HepG2 (cell line): ENCODE measurements around the gene DTYMK. TPM values are rescaled to one million over a fixed set of nuclear protein-coding genes. Genes with fewer than 3 reads are reported as not detected.

Experiments
- ATAD3A ChIP-seq: sonication (generic); formaldehyde crosslinking; IDR thresholded peaks from 2 replicates; pipeline ENCODE4 v1.4.0; 2020; ENCODE audit warnings: missing genetic modification reagents
- ELK4 ChIP-seq: sonication (generic); formaldehyde crosslinking; IDR thresholded peaks from 2 replicates; pipeline ENCODE4 v1.9.0; 2021; ENCODE audit warnings: missing genetic modification reagents, borderline replicate concordance
- HMGXB3 ChIP-seq: sonication (generic); formaldehyde crosslinking; IDR thresholded peaks from 2 replicates; pipeline ENCODE4 v1.4.0; 2020; ENCODE audit warnings: missing genetic modification reagents, borderline replicate concordance
- JUN ChIP-seq: sonication (generic); formaldehyde crosslinking; IDR thresholded peaks from 2 replicates; pipeline ENCODE4 v1.4.0; 2020; ENCODE audit warnings: mild to moderate bottlenecking, missing genetic modification reagents
- SOX6 ChIP-seq, 2 experiments: fragments of 450-650 bp in 1 of 2; sonication (generic) in 1 of 2; formaldehyde crosslinking in 1 of 2; IDR thresholded peaks; 2 replicates each; pipeline versions ENCODE4 v1.4.0 to v1.6.1; 2017 to 2020; ENCODE audit warnings: antibody characterized with exemption in 1 of 2, mild to moderate bottlenecking in 1 of 2, missing genetic modification reagents in 1 of 2
- STAG1 ChIP-seq: sonication (generic); formaldehyde crosslinking; IDR thresholded peaks from 2 replicates; pipeline ENCODE4 v1.4.0; 2020; ENCODE audit warnings: missing genetic modification reagents
- TP53 ChIP-seq: sonication (generic); formaldehyde crosslinking; conservative IDR thresholded peaks from 2 replicates; pipeline ENCODE4 v1.4.0; 2020; ENCODE audit warnings: missing genetic modification reagents
- ZFP62 ChIP-seq: sonication (generic); formaldehyde crosslinking; IDR thresholded peaks from 2 replicates; pipeline ENCODE4 v1.4.0; 2020; ENCODE audit warnings: missing genetic modification reagents
- ZMAT5 ChIP-seq: sonication (generic); formaldehyde crosslinking; IDR thresholded peaks from 2 replicates; pipeline ENCODE4 v1.5.0; 2020; ENCODE audit warnings: mild to moderate bottlenecking, low read depth, missing genetic modification reagents, borderline replicate concordance
- ZNF274 ChIP-seq: sonication (generic); formaldehyde crosslinking; IDR thresholded peaks from 2 replicates; pipeline ENCODE4 v1.5.1; 2020; ENCODE audit warnings: mild to moderate bottlenecking, missing genetic modification reagents
- ZNF414 ChIP-seq: sonication (generic); formaldehyde crosslinking; IDR thresholded peaks from 2 replicates; pipeline ENCODE4 v1.5.0; 2020; ENCODE audit warnings: missing genetic modification reagents
- ZNF512B ChIP-seq: sonication (generic); formaldehyde crosslinking; IDR thresholded peaks from 2 replicates; pipeline ENCODE4 v1.5.1; 2020; ENCODE audit warnings: missing genetic modification reagents, mild to moderate bottlenecking, borderline replicate concordance
- ZNF556 ChIP-seq: sonication (generic); formaldehyde crosslinking; IDR thresholded peaks from 2 replicates; pipeline ENCODE4 v1.4.0; 2020; ENCODE audit warnings: mild to moderate bottlenecking, missing genetic modification reagents, borderline replicate concordance
- ZNF629 ChIP-seq: sonication (generic); formaldehyde crosslinking; conservative IDR thresholded peaks from 2 replicates; pipeline ENCODE4 v1.5.0; 2020; ENCODE audit warnings: missing genetic modification reagents
- ZNF816 ChIP-seq: sonication (generic); formaldehyde crosslinking; IDR thresholded peaks from 2 replicates; pipeline ENCODE4 v1.8.0; 2022; ENCODE audit warnings: missing genetic modification reagents, mild to moderate bottlenecking, borderline replicate concordance
- ZNF841 ChIP-seq: sonication (generic); formaldehyde crosslinking; IDR thresholded peaks from 2 replicates; pipeline ENCODE4 v1.8.1; 2023; ENCODE audit warnings: missing genetic modification reagents, borderline replicate concordance
- polyA plus RNA-seq, 8 experiments: library from polyadenylated mRNA; depleted of rRNA in 3 of 8; stranded (reverse) in 7 of 8; unstranded in 1 of 8; fragments of >200 nt; fragmentation: Illumina TruSeq in 4 of 8; extraction: Trizol in 4 of 8; gene quantifications; 2 replicates each; pipeline versions ENCODE4 v1.2.1 to v1.2.3, GENCODE V29; 2011 to 2016; ENCODE audit warnings: low read depth in 4 of 8, missing spikeins in 1 of 8, mixed read lengths in 1 of 8; ENCODE audit not compliant: insufficient read depth in 1 of 8
- total RNA-seq, 5 experiments: library from RNA; depleted of rRNA; stranded (reverse); fragments of >200 nt; fragmentation: Illumina TruSeq; extraction: Trizol; gene quantifications; 2 replicates each; pipeline ENCODE4 v1.2.3, GENCODE V29; 2016; ENCODE audit warnings: low read depth in 1 of 5

DTYMK gene
- total and polyA plus RNA-seq, 2 of the 13 experiments (the other 11 are each of a cell fraction or from before 2014, with no cell fraction given): 57.5 to 134 TPM

- no peak for TF ChIP-seq ELK4 (CRISPR knock-in tag)
- TF ChIP-seq ZNF274: no peak; the same call in 1 of the 2 replicates
- no peak for TF ChIP-seq HMGXB3 (CRISPR knock-in tag)
- no peak for TF ChIP-seq STAG1 (CRISPR knock-in tag)
- 0 out of 2 replicates have a peak, but pooled peaks have one; percentile 13 for TF ChIP-seq ZNF629 (CRISPR knock-in tag)
- TF ChIP-seq ZFP62 (CRISPR knock-in tag): no peak
- no peak for TF ChIP-seq TP53 (CRISPR knock-in tag)
- no peak for TF ChIP-seq ZNF556
- 0 out of 2 replicates have a peak, but pooled peaks have one; percentile 57 for TF ChIP-seq ZNF841 (CRISPR knock-in tag)
- TF ChIP-seq ZNF816 (CRISPR knock-in tag): no peak
- TF ChIP-seq ZNF414 (CRISPR knock-in tag): no peak
- no peak for TF ChIP-seq ATAD3A (CRISPR knock-in tag)
- no peak for TF ChIP-seq ZMAT5
- no peak for TF ChIP-seq JUN (CRISPR knock-in tag)
- TF ChIP-seq ZNF512B (CRISPR knock-in tag): no peak
- no peak for TF ChIP-seq SOX6 (IDR thresholded peaks at IDR 0.05)
- TF ChIP-seq SOX6 (CRISPR knock-in tag; IDR thresholded peaks at IDR 0.05): no peak
Observed at GRCh38 chr2:241734467-241735208, 48.0 kb upstream of the DTYMK start, which contains the start of gene D2HGDH (continued).
